Effector memory CD4-positive, alpha-beta T cell (primary cell): Measurements from ENCODE around the gene TBC1D9.

ENCODE experiments used
- DNase-seq, 3 donors: peaks; one replicate each; pipeline ENCODE4 v3.0.0-alpha.2; 2020
- H3K27ac ChIP-seq: 2 replicates; pipeline ENCODE4 v1.7.0; 2013; ENCODE audit warnings: mild to moderate bottlenecking, low read length, moderate library complexity; ENCODE audit not compliant: insufficient read depth, poor library complexity, severe bottlenecking
- H3K27me3 ChIP-seq: replicated peaks from 2 replicates; pipeline ENCODE4 v1.7.0; 2013; ENCODE audit warnings: mild to moderate bottlenecking, low read length; ENCODE audit not compliant: insufficient read depth, control insufficient read depth, poor library complexity, severe bottlenecking
- H3K36me3 ChIP-seq: 2 replicates; pipeline ENCODE4 v1.7.0; 2013; ENCODE audit warnings: mild to moderate bottlenecking, low read length, moderate library complexity; ENCODE audit not compliant: control insufficient read depth, insufficient read depth
- H3K4me1 ChIP-seq: 2 replicates; pipeline ENCODE4 v1.7.0; 2013; ENCODE audit warnings: low read length, mild to moderate bottlenecking; ENCODE audit not compliant: control insufficient read depth, insufficient read depth, poor library complexity, severe bottlenecking
- H3K4me3 ChIP-seq: 2 replicates; pipeline ENCODE4 v1.7.0; 2013; ENCODE audit warnings: low read length, low read depth, mild to moderate bottlenecking; ENCODE audit not compliant: insufficient read depth, poor library complexity, severe bottlenecking
- H3K9me3 ChIP-seq: 2 replicates; pipeline ENCODE4 v1.7.0; 2013; ENCODE audit warnings: mild to moderate bottlenecking, low read length, moderate library complexity; ENCODE audit not compliant: control insufficient read depth

The TBC1D9 gene

GRCh38 chr4:140742838-140743193, 13.4 kb downstream of the TBC1D9 start:
- no peaks in the 10 kb centered on the region for H3K36me3 ChIP-seq
- H3K9me3 ChIP-seq: no peaks in the 10 kb centered on the region
- no peak overlapping the region for H3K27ac ChIP-seq
- no peak for DNase-seq
- no peaks in the 10 kb centered on the region for H3K4me1 ChIP-seq
- H3K4me3 ChIP-seq: no peak overlapping the region
- no peaks in the 10 kb centered on the region for H3K27me3 ChIP-seq

GRCh38 chr4:140740906-140741670, 15.1 kb downstream of the TBC1D9 start:
- no peak for DNase-seq
- Histone ChIP-seq H3K27me3 (no peaks in the 10 kb centered on the region), H3K27ac (no peak overlapping the region), H3K9me3 (no peaks in the 10 kb centered on the region), H3K36me3 (no peaks in the 10 kb centered on the region), H3K4me1 (no peaks in the 10 kb centered on the region), H3K4me3 (no peak overlapping the region)

GRCh38 chr4:140740422-140740821, 15.8 kb downstream of the TBC1D9 start:
- Histone ChIP-seq H3K4me3 (no peak overlapping the region), H3K4me1 (no peaks in the 10 kb centered on the region), H3K9me3 (no peaks in the 10 kb centered on the region), H3K27ac (no peak overlapping the region), H3K27me3 (no peaks in the 10 kb centered on the region), H3K36me3 (no peaks in the 10 kb centered on the region)
- no peak for DNase-seq

GRCh38 chr4:140739971-140740370, 16.2 kb downstream of the TBC1D9 start:
- H3K27ac ChIP-seq: no peak overlapping the region

GRCh38 chr4:140738139-140738538, 18.0 kb downstream of the TBC1D9 start:
- Histone ChIP-seq H3K27me3 (no peaks in the 10 kb centered on the region), H3K36me3 (no peaks in the 10 kb centered on the region), H3K9me3 (no peaks in the 10 kb centered on the region), H3K27ac (no peak overlapping the region), H3K4me3 (no peak overlapping the region), H3K4me1 (no peaks in the 10 kb centered on the region)
- DNase-seq: no peak

More at GRCh38 chr4:140739971-140740370, 16.2 kb downstream of the TBC1D9 start:
- Histone ChIP-seq H3K4me3 (no peak overlapping the region), H3K9me3 (no peaks in the 10 kb centered on the region), H3K27me3 (no peaks in the 10 kb centered on the region), H3K36me3 (no peaks in the 10 kb centered on the region), H3K4me1 (no peaks in the 10 kb centered on the region)
- no peak for DNase-seq

- DNase-seq: no peak
- Histone ChIP-seq H3K4me3 (no peak overlapping the region), H3K27ac (no peak overlapping the region), H3K9me3 (no peaks in the 10 kb centered on the region), H3K27me3 (no peaks in the 10 kb centered on the region), H3K4me1 (no peaks in the 10 kb centered on the region), H3K36me3 (no peaks in the 10 kb centered on the region)
These were observed 19.4 kb downstream of the TBC1D9 start for GRCh38 chr4:140736669-140737343.

GRCh38 chr4:140735779-140736391, 20.3 kb downstream of the TBC1D9 start:
- Histone ChIP-seq H3K36me3 (no peaks in the 10 kb centered on the region), H3K4me3 (no peak overlapping the region), H3K4me1 (no peaks in the 10 kb centered on the region), H3K27me3 (no peaks in the 10 kb centered on the region), H3K9me3 (no peaks in the 10 kb centered on the region), H3K27ac (no peak overlapping the region)
- DNase-seq: no peak

GRCh38 chr4:140735317-140735716, 20.9 kb downstream of the TBC1D9 start:
- DNase-seq: no peak
- Histone ChIP-seq H3K27ac (no peak overlapping the region), H3K9me3 (no peaks in the 10 kb centered on the region), H3K36me3 (no peaks in the 10 kb centered on the region), H3K27me3 (no peaks in the 10 kb centered on the region), H3K4me1 (no peaks in the 10 kb centered on the region), H3K4me3 (no peak overlapping the region)

- no peaks in the 10 kb centered on the region for H3K36me3 ChIP-seq
- no peak for DNase-seq
- no peak overlapping the region for H3K27ac ChIP-seq
- H3K4me3 ChIP-seq: no peak overlapping the region
- H3K9me3 ChIP-seq: no peaks in the 10 kb centered on the region
- H3K27me3 ChIP-seq: no peaks in the 10 kb centered on the region
- H3K4me1 ChIP-seq: no peaks in the 10 kb centered on the region
These were observed 23.4 kb downstream of the TBC1D9 start for GRCh38 chr4:140732780-140733179.
